Measurements from ENCODE around the gene HMGXB3. TPM values are rescaled to one million over a fixed set of nuclear protein-coding genes. Genes with fewer than 3 reads are reported as not detected.

HMGXB3 gene
- total and polyA plus RNA-seq, 2 of the 13 experiments (the other 11 are each of a cell fraction or from before 2014, with no cell fraction given) = 18.8 to 23.8 TPM

GRCh38 chr5:149960272-149961185 is 40.0 kb upstream of the HMGXB3 start, which contains the start of gene SLC26A2 (continued):
- TF ChIP-seq HNF1B (CRISPR knock-in tag; IDR thresholded peaks at IDR 0.05) (peak; percentile 15; the same call in 1 of the 2 replicates), ZNF574 (CRISPR knock-in tag; IDR thresholded peaks at IDR 0.05) (peak; percentile 57; the same call in 1 of the 2 replicates), ARNTL (CRISPR knock-in tag; IDR thresholded peaks at IDR 0.05) (peak; percentile 47; the same call in 1 of the 2 replicates), ISL2 (CRISPR knock-in tag; IDR thresholded peaks at IDR 0.05) (peak; percentile 62), ZFP82 (CRISPR knock-in tag; IDR thresholded peaks at IDR 0.05; ENCODE audit: borderline replicate concordance) (peak; percentile 84; the same call in 1 of the 2 replicates), CCDC6 (CRISPR knock-in tag; IDR thresholded peaks at IDR 0.05) (0 out of 2 replicates have a peak, but pooled peaks have one; percentile 56), FOXA1 (IDR thresholded peaks at IDR 0.05) (no peak), FOXA1 (CRISPR knock-in tag; IDR thresholded peaks at IDR 0.05) (peak; percentile 79), BORCS8-MEF2B (CRISPR knock-in tag; IDR thresholded peaks at IDR 0.05) (0 out of 2 replicates have a peak, but pooled peaks have one; percentile 56), BCL6 (CRISPR knock-in tag; IDR thresholded peaks at IDR 0.05) (peak; percentile 82), FOXP4 (CRISPR knock-in tag; IDR thresholded peaks at IDR 0.05) (peak; percentile 43), SAFB2 (CRISPR knock-in tag; IDR thresholded peaks at IDR 0.05; ENCODE audit: borderline replicate concordance, low read depth) (peak; percentile 28; the same call in 1 of the 2 replicates), RFXANK (CRISPR knock-in tag; IDR thresholded peaks at IDR 0.05) (peak; percentile 40; the same call in 1 of the 2 replicates), RNF2 (conservative IDR thresholded peaks at IDR 0.05; ENCODE audit: low read depth) (peak; percentile 79; the same call in 1 of the 2 replicates), ATF4 (CRISPR knock-in tag; IDR thresholded peaks at IDR 0.05) (0 out of 4 replicates have a peak, but pooled peaks of 1 of the 2 experiments have one; percentile 35), ZNF451 (CRISPR knock-in tag; IDR thresholded peaks at IDR 0.05) (peak; percentile 28; the same call in 1 of the 2 replicates), ZNF12 (CRISPR knock-in tag; IDR thresholded peaks at IDR 0.05) (no peak)
